ENCODE measurements around the gene FAM3D.

Gene FAM3D

DNA sequence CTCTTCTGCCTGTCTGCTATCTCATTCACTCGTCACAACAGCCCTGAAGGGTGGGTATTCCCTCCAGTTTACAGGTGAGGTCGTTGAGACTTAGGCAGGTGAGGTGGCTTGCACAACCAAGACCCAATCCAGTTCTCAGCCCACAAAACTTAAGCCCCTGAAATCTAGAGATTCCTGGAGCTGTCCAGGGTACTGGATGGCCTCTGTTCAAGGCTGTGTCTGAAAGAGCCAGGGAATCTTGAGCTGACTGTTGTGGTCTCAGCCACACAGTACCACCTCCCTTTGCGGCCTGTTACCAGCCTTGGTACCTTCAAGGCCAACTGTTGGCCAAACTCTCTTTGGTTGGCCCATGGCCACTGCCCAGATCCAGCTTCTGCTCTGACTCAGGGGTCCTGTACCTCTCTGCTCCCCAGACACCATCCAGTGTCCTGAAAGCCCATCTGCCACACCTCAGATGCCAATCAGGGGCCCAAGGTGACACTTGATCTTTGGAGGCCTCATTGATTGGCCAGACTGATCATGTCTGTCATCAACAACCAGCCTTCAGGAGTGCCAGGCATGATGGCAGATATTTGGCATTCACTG lies 78.5 kb downstream of the FAM3D start:
- DNase-seq: no peak

DNA sequence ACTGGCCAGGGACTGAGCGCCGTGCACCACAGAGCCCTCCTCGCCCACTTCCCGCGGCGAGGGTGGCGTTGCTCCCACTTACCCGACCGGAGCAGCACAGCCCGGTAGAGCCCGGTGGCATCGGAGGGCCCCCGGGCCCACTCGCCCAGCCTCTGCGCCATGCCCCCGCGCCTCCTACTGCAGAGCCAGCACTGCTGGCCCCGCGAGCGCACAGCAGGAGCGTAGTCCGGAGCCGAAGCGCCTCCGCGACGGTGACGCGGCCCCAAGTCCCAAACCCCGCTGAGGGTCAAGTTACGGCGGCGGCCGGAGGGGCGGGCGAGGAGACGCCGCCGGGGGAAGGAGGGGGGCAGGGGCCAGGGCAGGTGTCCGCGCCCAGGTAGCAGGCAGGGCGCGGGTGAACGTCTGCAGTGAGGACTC lies 79.8 kb downstream of the FAM3D start:
- no peak for DNase-seq

DNA sequence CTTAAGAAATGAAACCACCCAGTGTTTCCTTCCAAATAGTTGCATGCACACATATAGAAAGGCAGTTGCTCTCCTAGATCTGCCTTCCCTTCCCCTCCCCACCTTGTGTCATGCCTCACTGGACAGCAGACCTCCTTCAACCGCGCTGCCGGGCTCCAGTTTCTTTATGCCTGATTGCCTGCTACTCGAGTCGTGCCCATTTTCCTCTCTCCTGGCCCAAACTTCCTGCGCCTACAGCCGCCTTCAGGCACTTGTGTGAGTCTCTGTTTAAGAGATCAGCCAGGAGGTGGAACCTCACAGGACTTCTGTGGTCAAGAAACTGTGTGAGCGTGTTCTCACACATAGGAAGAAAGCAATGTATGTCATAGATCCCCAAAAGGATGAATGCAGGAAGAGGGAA lies 80.6 kb downstream of the FAM3D start:
- DNase-seq: no peak

DNA sequence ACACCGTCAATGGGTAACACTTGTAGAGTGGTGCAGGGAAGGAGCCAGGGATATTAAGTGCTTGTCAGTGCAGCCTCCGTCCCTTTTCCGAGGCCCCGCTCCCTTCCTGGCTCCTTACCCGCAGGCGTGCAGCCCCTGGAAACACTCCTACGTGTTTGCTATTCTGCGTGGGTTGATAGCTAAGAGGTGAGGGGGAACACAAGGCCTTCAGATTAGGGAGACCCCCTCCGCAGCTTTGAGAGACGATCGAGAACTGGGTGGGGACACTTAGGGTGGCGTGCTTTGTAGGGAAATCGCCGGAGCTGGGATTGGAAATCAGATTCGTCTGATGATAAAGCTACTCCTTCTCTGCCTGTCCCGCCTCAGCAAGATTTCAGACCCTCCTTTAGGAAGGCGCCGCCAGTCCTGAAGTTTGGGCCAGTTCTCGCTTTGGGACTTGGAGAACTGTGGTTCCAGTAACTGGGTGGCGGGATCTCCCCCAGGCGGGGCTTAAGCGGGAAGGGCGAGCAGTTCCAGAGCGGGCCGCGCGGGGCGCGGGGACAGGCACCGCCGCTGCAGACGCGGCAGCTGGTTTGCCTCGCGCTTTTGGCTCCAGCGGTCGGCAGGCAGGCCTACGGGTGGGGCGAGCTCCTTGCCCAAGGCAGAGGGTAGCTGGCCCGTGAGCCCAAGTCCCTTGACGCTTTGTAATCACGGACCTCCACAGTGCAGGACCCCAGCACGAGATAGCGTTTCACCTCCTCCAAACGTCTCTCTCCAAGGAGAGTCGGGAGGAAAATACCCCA lies 81.4 kb downstream of the FAM3D start:
- DNase-seq: peak; percentile 40

DNA sequence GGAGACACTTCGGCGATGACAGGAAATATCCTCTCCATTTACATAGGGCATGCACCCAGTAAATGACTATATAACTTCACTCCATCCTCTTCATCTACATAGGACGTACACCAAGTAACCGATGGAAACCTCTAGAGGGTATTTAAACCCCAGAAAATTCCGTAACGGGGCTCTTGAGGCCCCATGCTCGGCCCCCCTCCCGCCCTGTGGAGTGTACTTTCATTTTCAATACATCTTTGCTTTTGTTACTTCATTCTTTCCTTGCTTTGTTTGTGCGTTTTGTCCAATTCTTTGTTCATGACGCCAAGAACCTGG lies 81.9 kb downstream of the FAM3D start:
- DNase-seq: no peak

Measured in GOT3 (cell line).